Measurements from ENCODE around the gene SLC2A5.

DNA sequence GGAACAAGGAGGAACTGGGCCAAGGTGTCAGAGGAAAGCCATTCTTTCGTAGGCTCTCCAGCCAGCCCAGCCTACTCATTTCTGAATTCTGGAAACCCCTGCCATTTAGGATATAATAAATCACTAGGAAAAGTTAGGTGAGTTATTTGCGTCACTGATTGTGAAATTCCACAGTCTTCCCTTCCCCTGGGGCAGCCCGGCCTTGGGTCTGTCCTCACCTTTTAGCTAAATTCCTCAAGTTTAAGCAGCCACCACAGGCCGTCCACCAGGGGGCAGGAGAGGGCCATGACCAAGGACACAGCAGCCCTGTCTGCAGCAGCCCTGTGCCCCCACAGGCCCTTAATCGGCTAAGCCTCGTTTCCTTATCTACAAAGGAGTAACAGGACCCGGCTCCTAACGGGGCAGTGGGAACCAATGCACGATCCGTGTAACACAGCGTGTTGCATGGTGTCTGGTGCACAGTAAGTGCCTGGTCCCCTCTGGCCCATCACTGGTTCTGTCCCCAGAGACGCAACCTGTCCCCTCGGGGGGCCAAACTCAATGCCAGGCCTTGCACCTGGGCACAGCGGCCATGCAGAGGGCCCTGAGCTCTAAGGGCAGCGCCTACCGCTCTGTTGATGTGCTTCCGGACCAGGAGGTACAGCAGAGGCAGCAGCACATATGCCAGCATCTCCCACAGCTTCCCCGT is 41.4 kb upstream of the SLC2A5 start:
- TF ChIP-seq, protein P1, sequence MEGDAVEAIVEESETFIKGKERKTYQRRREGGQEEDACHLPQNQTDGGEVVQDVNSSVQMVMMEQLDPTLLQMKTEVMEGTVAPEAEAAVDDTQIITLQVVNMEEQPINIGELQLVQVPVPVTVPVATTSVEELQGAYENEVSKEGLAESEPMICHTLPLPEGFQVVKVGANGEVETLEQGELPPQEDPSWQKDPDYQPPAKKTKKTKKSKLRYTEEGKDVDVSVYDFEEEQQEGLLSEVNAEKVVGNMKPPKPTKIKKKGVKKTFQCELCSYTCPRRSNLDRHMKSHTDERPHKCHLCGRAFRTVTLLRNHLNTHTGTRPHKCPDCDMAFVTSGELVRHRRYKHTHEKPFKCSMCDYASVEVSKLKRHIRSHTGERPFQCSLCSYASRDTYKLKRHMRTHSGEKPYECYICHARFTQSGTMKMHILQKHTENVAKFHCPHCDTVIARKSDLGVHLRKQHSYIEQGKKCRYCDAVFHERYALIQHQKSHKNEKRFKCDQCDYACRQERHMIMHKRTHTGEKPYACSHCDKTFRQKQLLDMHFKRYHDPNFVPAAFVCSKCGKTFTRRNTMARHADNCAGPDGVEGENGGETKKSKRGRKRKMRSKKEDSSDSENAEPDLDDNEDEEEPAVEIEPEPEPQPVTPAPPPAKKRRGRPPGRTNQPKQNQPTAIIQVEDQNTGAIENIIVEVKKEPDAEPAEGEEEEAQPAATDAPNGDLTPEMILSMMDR (IDR thresholded peaks at IDR 0.05; ENCODE audit: insufficient read depth, low read length): peak; percentile 83
- TF ChIP-seq GABPA (IDR thresholded peaks at IDR 0.05; ENCODE audit: low read depth): no peak

Data from HL-60 (cell line).